ENCODE data around the gene CPNE6.

The CPNE6 gene

DNA sequence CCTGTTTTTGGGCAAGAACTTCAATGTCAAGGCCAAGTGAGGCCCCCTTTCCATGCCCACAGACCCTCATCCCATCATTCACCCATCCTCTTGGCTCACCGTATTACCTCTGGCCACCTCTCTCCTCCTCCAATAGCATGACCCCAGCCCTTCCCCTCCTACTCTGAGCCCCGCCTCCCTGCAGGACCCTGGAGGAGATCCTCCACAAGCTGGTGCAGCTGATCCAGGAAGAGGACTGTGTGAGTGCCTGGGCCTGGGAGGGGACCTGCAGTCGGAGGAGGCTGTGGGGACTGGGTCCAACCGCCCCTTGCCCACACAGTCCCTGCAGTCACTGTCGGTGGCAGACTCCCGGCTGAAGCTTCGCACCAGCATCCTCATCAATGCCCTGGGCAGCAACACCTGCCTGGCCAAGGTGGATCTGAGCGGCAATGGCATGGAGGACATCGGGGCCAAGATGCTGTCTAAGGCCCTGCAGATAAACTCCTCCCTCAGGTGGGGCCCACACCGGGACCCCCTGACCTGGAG, 12.3 kb upstream of the CPNE6 start:
- Histone ChIP-seq H3K36me3 (ENCODE audit: insufficient read depth, low read length) (no peaks in the 10 kb centered on the region), H3K9me2 (ENCODE audit: low read depth, low read length) (no peaks in the 10 kb centered on the region), H3K9ac (ENCODE audit: low read length) (no peak overlapping the region), H3K79me2 (ENCODE audit: insufficient read depth, low read length) (no peaks in the 10 kb centered on the region), H3K27ac (ENCODE audit: low read depth, low read length, poor library complexity, severe bottlenecking) (no peak overlapping the region), H4K20me1 (ENCODE audit: insufficient read depth, low read length) (no peaks in the 10 kb centered on the region), H3K4me2 (ENCODE audit: low read length) (no peak overlapping the region), H3K9me3 (ENCODE audit: low read length) (no peaks in the 10 kb centered on the region), H2AFZ (ENCODE audit: low read length) (no peak overlapping the region), H3K4me1 (ENCODE audit: insufficient read depth, low read length, severe bottlenecking) (no peaks in the 10 kb centered on the region), H3K4me3 (ENCODE audit: low read depth, low read length, poor library complexity, severe bottlenecking) (no peak overlapping the region), H3F3A (ENCODE audit: insufficient read depth, low read length) (no peaks in the 10 kb centered on the region), H3K27me3 (ENCODE audit: insufficient read depth, low read length) (no peaks in the 10 kb centered on the region)
- TF ChIP-seq, protein P1, sequence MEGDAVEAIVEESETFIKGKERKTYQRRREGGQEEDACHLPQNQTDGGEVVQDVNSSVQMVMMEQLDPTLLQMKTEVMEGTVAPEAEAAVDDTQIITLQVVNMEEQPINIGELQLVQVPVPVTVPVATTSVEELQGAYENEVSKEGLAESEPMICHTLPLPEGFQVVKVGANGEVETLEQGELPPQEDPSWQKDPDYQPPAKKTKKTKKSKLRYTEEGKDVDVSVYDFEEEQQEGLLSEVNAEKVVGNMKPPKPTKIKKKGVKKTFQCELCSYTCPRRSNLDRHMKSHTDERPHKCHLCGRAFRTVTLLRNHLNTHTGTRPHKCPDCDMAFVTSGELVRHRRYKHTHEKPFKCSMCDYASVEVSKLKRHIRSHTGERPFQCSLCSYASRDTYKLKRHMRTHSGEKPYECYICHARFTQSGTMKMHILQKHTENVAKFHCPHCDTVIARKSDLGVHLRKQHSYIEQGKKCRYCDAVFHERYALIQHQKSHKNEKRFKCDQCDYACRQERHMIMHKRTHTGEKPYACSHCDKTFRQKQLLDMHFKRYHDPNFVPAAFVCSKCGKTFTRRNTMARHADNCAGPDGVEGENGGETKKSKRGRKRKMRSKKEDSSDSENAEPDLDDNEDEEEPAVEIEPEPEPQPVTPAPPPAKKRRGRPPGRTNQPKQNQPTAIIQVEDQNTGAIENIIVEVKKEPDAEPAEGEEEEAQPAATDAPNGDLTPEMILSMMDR (IDR thresholded peaks at IDR 0.05; ENCODE audit: low read length): no peak
- no peak for TF ChIP-seq EZH2 (IDR thresholded peaks at IDR 0.05; ENCODE audit: borderline replicate concordance, low read length)

DNA sequence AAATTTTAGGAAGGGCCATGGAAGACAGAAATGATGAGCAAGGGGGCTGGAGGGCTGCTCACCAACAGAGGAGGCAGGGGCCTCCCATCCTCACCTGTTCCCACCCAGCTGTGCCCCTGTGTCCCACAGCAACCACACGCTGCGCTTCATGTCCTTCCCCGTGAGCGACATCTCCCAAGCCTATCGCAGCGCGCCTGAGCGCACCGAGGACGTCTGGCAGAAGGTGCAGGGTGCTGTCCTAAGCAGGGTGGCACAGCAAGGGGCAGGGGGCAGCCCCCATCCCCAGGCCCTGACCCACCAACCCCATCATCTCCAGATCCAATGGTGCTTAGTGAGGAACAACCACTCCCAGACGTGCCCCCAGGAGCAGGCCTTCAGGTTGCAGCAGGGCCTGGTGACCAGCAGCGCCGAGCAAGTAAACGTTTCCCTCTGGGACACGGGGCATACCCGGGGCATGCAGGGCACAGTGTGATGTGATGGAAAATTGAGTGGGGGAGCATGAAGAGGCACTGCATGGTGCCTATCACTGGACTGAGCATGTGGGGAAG, 11.4 kb upstream of the CPNE6 start:
- Histone ChIP-seq H3F3A (ENCODE audit: insufficient read depth, low read length) (no peaks in the 10 kb centered on the region), H3K4me3 (ENCODE audit: low read depth, low read length, poor library complexity, severe bottlenecking) (no peak overlapping the region), H3K79me2 (ENCODE audit: insufficient read depth, low read length) (no peaks in the 10 kb centered on the region), H4K20me1 (ENCODE audit: insufficient read depth, low read length) (no peaks in the 10 kb centered on the region), H3K4me2 (ENCODE audit: low read length) (no peak overlapping the region), H3K27me3 (ENCODE audit: insufficient read depth, low read length) (no peaks in the 10 kb centered on the region), H3K9me3 (ENCODE audit: low read length) (no peaks in the 10 kb centered on the region), H3K9ac (ENCODE audit: low read length) (no peak overlapping the region), H3K9me2 (ENCODE audit: low read depth, low read length) (no peaks in the 10 kb centered on the region), H3K4me1 (ENCODE audit: insufficient read depth, low read length, severe bottlenecking) (no peaks in the 10 kb centered on the region), H3K27ac (ENCODE audit: low read depth, low read length, poor library complexity, severe bottlenecking) (no peak overlapping the region), H2AFZ (ENCODE audit: low read length) (no peak overlapping the region), H3K36me3 (ENCODE audit: insufficient read depth, low read length) (no peaks in the 10 kb centered on the region)
- TF ChIP-seq, protein P1 (IDR thresholded peaks at IDR 0.05; ENCODE audit: low read length): no peak
- no peak for TF ChIP-seq EZH2 (IDR thresholded peaks at IDR 0.05; ENCODE audit: borderline replicate concordance, low read length)

DNA sequence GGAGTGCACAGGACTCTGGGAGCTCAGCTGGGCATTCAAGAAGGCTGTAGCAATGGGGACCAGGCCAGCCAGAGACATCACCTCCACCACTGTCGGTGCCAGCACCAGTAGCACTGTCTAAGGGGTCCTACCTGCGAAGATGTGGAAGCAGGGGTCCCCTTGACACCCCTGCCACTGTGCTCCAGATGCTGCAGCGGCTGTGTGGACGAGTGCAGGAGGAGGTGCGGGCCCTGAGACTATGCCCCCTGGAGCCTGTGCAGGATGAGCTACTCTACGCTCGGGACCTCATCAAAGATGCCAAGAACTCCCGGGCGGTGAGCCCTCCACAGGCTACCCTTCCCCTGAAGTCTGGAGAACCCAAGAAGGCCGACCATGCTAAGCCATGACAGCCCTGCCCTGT, 10.9 kb upstream of the CPNE6 start:
- no peak overlapping the region for H2AFZ ChIP-seq (ENCODE audit: low read length)
- H3K9me2 ChIP-seq (ENCODE audit: low read depth, low read length): no peaks in the 10 kb centered on the region
- no peaks in the 10 kb centered on the region for H3F3A ChIP-seq (ENCODE audit: insufficient read depth, low read length)
- H4K20me1 ChIP-seq (ENCODE audit: insufficient read depth, low read length): no peaks in the 10 kb centered on the region
- TF ChIP-seq EZH2 (IDR thresholded peaks at IDR 0.05; ENCODE audit: borderline replicate concordance, low read length): no peak
- TF ChIP-seq, protein P1 (IDR thresholded peaks at IDR 0.05; ENCODE audit: low read length): no peak
- no peaks in the 10 kb centered on the region for H3K27me3 ChIP-seq (ENCODE audit: insufficient read depth, low read length)
- no peak overlapping the region for H3K4me2 ChIP-seq (ENCODE audit: low read length)
- H3K36me3 ChIP-seq (ENCODE audit: insufficient read depth, low read length): no peaks in the 10 kb centered on the region
- H3K4me1 ChIP-seq (ENCODE audit: insufficient read depth, low read length, severe bottlenecking): no peaks in the 10 kb centered on the region
- no peak overlapping the region for H3K27ac ChIP-seq (ENCODE audit: low read depth, low read length, poor library complexity, severe bottlenecking)
- no peaks in the 10 kb centered on the region for H3K79me2 ChIP-seq (ENCODE audit: insufficient read depth, low read length)
- H3K9me3 ChIP-seq (ENCODE audit: low read length): no peaks in the 10 kb centered on the region
- H3K9ac ChIP-seq (ENCODE audit: low read length): no peak overlapping the region
- H3K4me3 ChIP-seq (ENCODE audit: low read depth, low read length, poor library complexity, severe bottlenecking): no peak overlapping the region

Data from OCI-LY1 (cell line).